Measurements from ENCODE around the gene TSPAN2. TPM values are rescaled to one million over a fixed set of nuclear protein-coding genes. Genes with fewer than 3 reads are reported as not detected.

TSPAN2 gene
- total and polyA plus RNA-seq, 2 experiments from 2014 or later, result 11.2 to 11.8 TPM

DNA sequence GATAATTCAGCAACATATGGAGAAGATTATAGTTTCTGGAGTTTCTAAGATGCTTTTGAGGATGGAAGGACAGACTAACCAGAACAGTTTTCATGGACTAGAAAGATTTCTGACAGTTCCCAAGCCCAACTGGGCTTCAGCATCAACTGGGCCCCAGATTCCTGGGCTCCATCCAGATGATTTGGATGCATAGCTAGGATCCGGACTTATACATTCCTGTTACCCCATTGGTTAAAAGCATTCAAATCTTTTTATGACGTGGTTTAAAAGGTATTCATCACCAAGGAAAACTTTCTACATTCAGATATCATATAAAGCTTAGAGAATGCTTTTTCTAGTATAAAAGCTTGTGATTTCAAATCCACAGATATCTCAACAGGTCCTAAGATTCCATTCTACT, 30.0 kb downstream of the TSPAN2 start:
- Mint-ChIP-seq H3K27ac (no peak overlapping the region), H3K36me3 (ENCODE audit: low read depth) (no peaks in the 10 kb centered on the region; the same call in 2 of the 3 replicates), H3K9me3 (no peaks in the 10 kb centered on the region), H3K4me3 (no peak overlapping the region), H3K4me1 (peaks cover 3% of the 10 kb centered on the region; the same call in 1 of the 3 replicates), H3K27me3 (ENCODE audit: insufficient read depth, low read depth, poor library complexity) (peaks cover 2% of the 10 kb centered on the region)
- no peak for TF ChIP-seq EZH2phosphoT487 (IDR thresholded peaks at IDR 0.05; ENCODE audit: unreplicated experiment)
- TF ChIP-seq JUNB (IDR thresholded peaks at IDR 0.05; ENCODE audit: unreplicated experiment), result no peak
- no peak for TF ChIP-seq ETS1 (IDR thresholded peaks at IDR 0.05)
- no peak for TF ChIP-seq ZNF462 (CRISPR knock-in tag; IDR thresholded peaks at IDR 0.05)
- TF ChIP-seq NANOG (IDR thresholded peaks at IDR 0.05; ENCODE audit: borderline replicate concordance), result no peak
- TF ChIP-seq STAT1 (IDR thresholded peaks at IDR 0.05; ENCODE audit: unreplicated experiment), result no peak
- TF ChIP-seq CREB1 (CRISPR knock-in tag; IDR thresholded peaks at IDR 0.05; ENCODE audit: low read depth), result no peak
- TF ChIP-seq ZNF114 (CRISPR knock-in tag; IDR thresholded peaks at IDR 0.05), result no peak
- no peak for TF ChIP-seq CTCF (conservative IDR thresholded peaks at IDR 0.05; ENCODE audit: low read depth in 2 of 2)
- TF ChIP-seq, protein P1, sequence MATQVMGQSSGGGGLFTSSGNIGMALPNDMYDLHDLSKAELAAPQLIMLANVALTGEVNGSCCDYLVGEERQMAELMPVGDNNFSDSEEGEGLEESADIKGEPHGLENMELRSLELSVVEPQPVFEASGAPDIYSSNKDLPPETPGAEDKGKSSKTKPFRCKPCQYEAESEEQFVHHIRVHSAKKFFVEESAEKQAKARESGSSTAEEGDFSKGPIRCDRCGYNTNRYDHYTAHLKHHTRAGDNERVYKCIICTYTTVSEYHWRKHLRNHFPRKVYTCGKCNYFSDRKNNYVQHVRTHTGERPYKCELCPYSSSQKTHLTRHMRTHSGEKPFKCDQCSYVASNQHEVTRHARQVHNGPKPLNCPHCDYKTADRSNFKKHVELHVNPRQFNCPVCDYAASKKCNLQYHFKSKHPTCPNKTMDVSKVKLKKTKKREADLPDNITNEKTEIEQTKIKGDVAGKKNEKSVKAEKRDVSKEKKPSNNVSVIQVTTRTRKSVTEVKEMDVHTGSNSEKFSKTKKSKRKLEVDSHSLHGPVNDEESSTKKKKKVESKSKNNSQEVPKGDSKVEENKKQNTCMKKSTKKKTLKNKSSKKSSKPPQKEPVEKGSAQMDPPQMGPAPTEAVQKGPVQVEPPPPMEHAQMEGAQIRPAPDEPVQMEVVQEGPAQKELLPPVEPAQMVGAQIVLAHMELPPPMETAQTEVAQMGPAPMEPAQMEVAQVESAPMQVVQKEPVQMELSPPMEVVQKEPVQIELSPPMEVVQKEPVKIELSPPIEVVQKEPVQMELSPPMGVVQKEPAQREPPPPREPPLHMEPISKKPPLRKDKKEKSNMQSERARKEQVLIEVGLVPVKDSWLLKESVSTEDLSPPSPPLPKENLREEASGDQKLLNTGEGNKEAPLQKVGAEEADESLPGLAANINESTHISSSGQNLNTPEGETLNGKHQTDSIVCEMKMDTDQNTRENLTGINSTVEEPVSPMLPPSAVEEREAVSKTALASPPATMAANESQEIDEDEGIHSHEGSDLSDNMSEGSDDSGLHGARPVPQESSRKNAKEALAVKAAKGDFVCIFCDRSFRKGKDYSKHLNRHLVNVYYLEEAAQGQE (IDR thresholded peaks at IDR 0.05; ENCODE audit: unreplicated experiment), result no peak
- no peak for TF ChIP-seq ZNF331 (CRISPR knock-in tag; IDR thresholded peaks at IDR 0.05; ENCODE audit: low read depth)
- no peak for TF ChIP-seq POLR2AphosphoS5 (IDR thresholded peaks at IDR 0.05; ENCODE audit: low read depth)
- TF ChIP-seq EZH2 (IDR thresholded peaks at IDR 0.05; ENCODE audit: low read depth, unreplicated experiment), result no peak
- Histone ChIP-seq H3K27me3 (ENCODE audit: insufficient read depth) (no peaks in the 10 kb centered on the region), H3K79me2 (replicated peaks; ENCODE audit: insufficient read depth) (no peaks in the 10 kb centered on the region), H3K27ac (ENCODE audit: low read depth) (no peak overlapping the region), H3K4me3 (no peak overlapping the region), H2AFZ (no peak overlapping the region), H3K36me3 (ENCODE audit: insufficient read depth) (no peaks in the 10 kb centered on the region), H3K4me2 (no peak overlapping the region), H3F3A (replicated peaks; ENCODE audit: low read depth) (no peaks in the 10 kb centered on the region), H3K9me2 (ENCODE audit: insufficient read depth) (no peaks in the 10 kb centered on the region), H3K4me1 (ENCODE audit: insufficient read depth) (peaks cover 13% of the 10 kb centered on the region), H4K20me1 (replicated peaks; ENCODE audit: insufficient read depth) (no peaks in the 10 kb centered on the region)
- ATAC-seq (no peak), DNase-seq (ENCODE audit: low spot score) (no peak)

Data from GM23338 (cell line).